SK-N-MC (cell line): ENCODE data around the gene CDRT4.

Experiments used
- EZH2 ChIP-seq: fragments of 200-600 bp; sonication (generic); IDR thresholded peaks from one replicate; pipeline ENCODE4 v1.6.1; 2017; ENCODE audit warnings: antibody characterized with exemption
- POLR2AphosphoS5 ChIP-seq: IDR thresholded peaks from 2 replicates; pipeline ENCODE4 v1.6.1; 2012; ENCODE audit warnings: mild to moderate bottlenecking, low read depth, low read length, borderline replicate concordance

DNA sequence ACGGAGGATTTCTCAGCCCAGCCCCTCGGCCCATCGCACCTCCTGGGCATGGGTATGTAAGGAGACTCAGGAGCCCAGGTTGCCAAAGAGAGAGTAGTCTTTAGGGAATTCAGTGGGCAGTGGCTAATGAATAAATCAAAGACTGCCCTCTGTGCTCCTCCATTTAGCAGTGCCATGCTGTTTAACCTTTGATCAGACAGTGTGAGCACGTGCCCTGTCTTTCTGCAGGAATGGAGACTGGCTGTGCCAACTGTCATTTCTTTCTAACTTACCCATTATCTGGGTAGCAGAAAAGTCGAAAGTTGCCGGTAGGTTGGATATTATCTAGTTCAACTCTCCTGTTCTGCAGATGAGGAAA is 62.4 kb downstream of the CDRT4 start:
- TF ChIP-seq EZH2 (no peak), POLR2AphosphoS5 (no peak)
